Measurements from ENCODE around the gene NPHP3.
"Not testable (repeated sequence)": the region's sequence is repeated elsewhere in the genome, so short reads cannot be mapped to it uniquely, and the experiment has no call there.

Gene NPHP3

GRCh38 chr3:132643366-132643765, 78.8 kb downstream of the NPHP3 start:
- H3K27ac ChIP-seq = no peak overlapping the region

GRCh38 chr3:132642539-132642847, 79.7 kb downstream of the NPHP3 start:
- peak; percentile 41 for TF ChIP-seq CTCF (IDR thresholded peaks at IDR 0.05)
- no peak for TF ChIP-seq ZFX (IDR thresholded peaks at IDR 0.05; ENCODE audit: borderline replicate concordance)
- no peak overlapping the region for H3K27ac ChIP-seq

More at GRCh38 chr3:132643366-132643765, 78.8 kb downstream of the NPHP3 start:
- no peak for TF ChIP-seq CTCF (IDR thresholded peaks at IDR 0.05)
- TF ChIP-seq ZFX (IDR thresholded peaks at IDR 0.05; ENCODE audit: borderline replicate concordance) = no peak

GRCh38 chr3:132641837-132642538, 80.2 kb downstream of the NPHP3 start:
- H3K27ac ChIP-seq = no peak overlapping the region
- TF ChIP-seq ZFX (IDR thresholded peaks at IDR 0.05; ENCODE audit: borderline replicate concordance) (no peak), CTCF (IDR thresholded peaks at IDR 0.05) (peak; percentile 90)

GRCh38 chr3:132641427-132641826, 80.8 kb downstream of the NPHP3 start:
- H3K27ac ChIP-seq = not testable (repeated sequence)

GRCh38 chr3:132638706-132639105, 83.5 kb downstream of the NPHP3 start:
- no peak overlapping the region for H3K27ac ChIP-seq
- TF ChIP-seq CTCF (IDR thresholded peaks at IDR 0.05) (no peak), ZFX (IDR thresholded peaks at IDR 0.05; ENCODE audit: borderline replicate concordance) (no peak)

GRCh38 chr3:132637590-132637989, 84.6 kb downstream of the NPHP3 start:
- TF ChIP-seq CTCF (IDR thresholded peaks at IDR 0.05) (no peak), ZFX (IDR thresholded peaks at IDR 0.05; ENCODE audit: borderline replicate concordance) (no peak)
- no peak overlapping the region for H3K27ac ChIP-seq

GRCh38 chr3:132635052-132635451, 87.2 kb downstream of the NPHP3 start:
- no peak overlapping the region for H3K27ac ChIP-seq
- TF ChIP-seq CTCF (IDR thresholded peaks at IDR 0.05) (no peak), ZFX (IDR thresholded peaks at IDR 0.05; ENCODE audit: borderline replicate concordance) (no peak)
